ENCODE data around the gene HSPBP1. TPM values are rescaled to one million over a fixed set of nuclear protein-coding genes. Genes with fewer than 3 reads are reported as not detected.

Gene HSPBP1
- total and polyA plus RNA-seq, 9 of the 15 experiments (the other 6 are each of a cell fraction or from before 2014, with no cell fraction given): 0.83 to 81.3 (median 21.8) TPM

- TF ChIP-seq RAD21 (CRISPR knock-in tag; conservative IDR thresholded peaks at IDR 0.05 in 1 of 2, IDR thresholded peaks at IDR 0.05 in 1 of 2) (no peak), ZNF507 (tag; conservative IDR thresholded peaks at IDR 0.05) (no peak), NR3C1 (CRISPR knock-in tag; IDR thresholded peaks at IDR 0.05) (0 out of 2 replicates have a peak, but pooled peaks have one; percentile 40)
Measured at GRCh38 chr19:55227241-55228014, 52.5 kb downstream of the HSPBP1 start (continued).

- Histone ChIP-seq H3K4me1 (replicated peaks in 1 of 2; ENCODE audit: control insufficient read depth in 2 of 2, insufficient read depth in 2 of 2, low read length in 2 of 2) (peaks cover 0 to 46% of the 10 kb centered on the region in 2 experiments; a peak in 2 of 5 replicates), H2AFZ (ENCODE audit: low read depth, low read length) (no peak overlapping the region), H3K9ac (ENCODE audit: insufficient read depth in 1 of 2, low read depth in 2 of 2, low read length in 2 of 2) (no peak overlapping the region), H3K36me3 (ENCODE audit: control insufficient read depth, insufficient read depth, low read length) (peaks cover 64% of the 10 kb centered on the region; the same call in 1 of the 3 replicates), H3K9me1 (ENCODE audit: control insufficient read depth, insufficient read depth, low read length) (peaks cover 3% of the 10 kb centered on the region), H3K4me2 (ENCODE audit: insufficient read depth, low read length) (no peak overlapping the region), H3K9me3 (replicated peaks; ENCODE audit: control insufficient read depth, insufficient read depth, low read depth, low read length) (no peaks in the 10 kb centered on the region), H3K27ac (ENCODE audit: extremely low read depth, low read depth, low read length) (no peak overlapping the region), H3K4me3 (no peak overlapping the region), H3K79me2 (ENCODE audit: control insufficient read depth, insufficient read depth, low read length) (no peaks in the 10 kb centered on the region), H4K20me1 (replicated peaks; ENCODE audit: control insufficient read depth, insufficient read depth, low read length) (no peaks in the 10 kb centered on the region), H3K27me3 (ENCODE audit: control insufficient read depth in 2 of 2, insufficient read depth in 2 of 2, low read length in 2 of 2) (no peaks in the 10 kb centered on the region)
- no peak for DNase-seq (ENCODE audit: extremely low read depth in 1 of 4, low spot score in 3 of 4)
- 77% methylated on average over 18 of the region's 18 CpGs for WGBS (ENCODE audit: insufficient coverage, low coverage, missing lambda C conversion rate)
- BruUV-seq (replicated peaks): no TSS peak
- no peak for ATAC-seq
- TF ChIP-seq ZNF324 (CRISPR knock-in tag; IDR thresholded peaks at IDR 0.05) (no peak), ZBTB33 (CRISPR knock-in tag; IDR thresholded peaks at IDR 0.05) (peak; percentile 69)
- CTCF ChIA-PET (ENCODE audit: low intra/inter-chr PET ratio): no interaction called here
- no peak for FAIRE-seq
- intact Hi-C loops (cut with micrococcal nuclease): no loop called here
- in situ Hi-C loops (cut with MboI): no loop called here
- POLR2A ChIA-PET: interaction anchor here (2.2 kb wide), 1 partner anchor 10 kb away, joined by 13 read pairs; no protein-coding TSS in a partner anchor
Measured at GRCh38 chr19:55226788-55227187, 53.1 kb downstream of the HSPBP1 start.
